ENCODE measurements around the gene COMMD10. TPM values are rescaled to one million over a fixed set of nuclear protein-coding genes. Genes with fewer than 3 reads are reported as not detected.

The COMMD10 gene
- total and polyA plus RNA-seq, 2 of the 4 experiments (the other 2 are of a cell fraction) = 12.8 to 20.4 TPM

DNA sequence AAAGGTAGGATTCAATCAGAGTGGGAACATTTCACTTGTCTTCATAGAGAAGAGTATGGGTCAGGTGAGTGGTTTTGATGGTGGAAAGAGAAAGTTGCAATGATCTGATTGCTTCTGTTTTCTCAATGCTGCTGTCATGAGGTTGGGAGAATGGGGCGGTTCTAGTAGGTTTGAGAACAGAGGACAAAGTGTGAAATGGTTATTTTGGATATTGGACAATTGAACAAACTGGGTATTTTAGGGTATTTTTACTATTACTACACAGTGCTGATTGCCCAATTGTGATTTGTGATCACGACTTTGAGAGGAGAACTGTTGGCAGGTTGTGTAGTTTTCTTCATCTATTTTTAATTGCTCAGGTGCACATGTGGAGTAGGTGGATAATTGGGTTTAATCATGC is 60.2 kb downstream of the COMMD10 start:
- no peak overlapping the region for H3K4me3 ChIP-seq (ENCODE audit: insufficient read depth, low read depth, low read length)
- BruUV-seq (replicated peaks) = no TSS peak
- POLR2A ChIA-PET (ENCODE audit: unreplicated experiment) = no interaction called here
- no peak overlapping the region for H2AK9ac ChIP-seq (replicated peaks; ENCODE audit: low read depth, low read length, poor library complexity)
- H3K18ac ChIP-seq (ENCODE audit: low read depth, low read length) = no peak overlapping the region
- H2AFZ ChIP-seq (replicated peaks; ENCODE audit: low read length, poor library complexity) = no peak overlapping the region
- no peak overlapping the region for H3K27ac ChIP-seq (ENCODE audit: insufficient read depth, low read length)
- DNase-seq (no peak), ATAC-seq (ENCODE audit: low read depth) (no peak)
- no peak overlapping the region for H4K5ac ChIP-seq (ENCODE audit: low read depth, low read length)
- H3K9me1 ChIP-seq (ENCODE audit: insufficient read depth, low read length) = no peaks in the 10 kb centered on the region
- no peak overlapping the region for H3K4ac ChIP-seq (ENCODE audit: low read depth, low read length)
- no peak overlapping the region for H2BK20ac ChIP-seq (ENCODE audit: low read depth, low read length)
- no peak overlapping the region for H3K4me2 ChIP-seq (ENCODE audit: low read depth, low read length)
- no peak overlapping the region for H3K56ac ChIP-seq (ENCODE audit: extremely low read depth, insufficient read depth, low read length)
- H4K91ac ChIP-seq (ENCODE audit: insufficient read depth, low read depth, low read length) = no peak overlapping the region
- H2BK15ac ChIP-seq (ENCODE audit: low read depth, low read length) = no peak overlapping the region
- H3K23ac ChIP-seq (ENCODE audit: low read depth, low read length) = no peak overlapping the region
- no peak overlapping the region; the same call in 1 of the 2 replicates for H2BK120ac ChIP-seq (ENCODE audit: low read depth, low read length)
- no peak overlapping the region for H4K8ac ChIP-seq (ENCODE audit: low read depth in 2 of 2, low read length in 2 of 2)
- no peaks in the 10 kb centered on the region for H3K36me3 ChIP-seq (ENCODE audit: control insufficient read depth, insufficient read depth, low read length)
- peaks cover 5% of the 10 kb centered on the region in 2 experiments; a peak in 2 of 4 replicates for H3K79me1 ChIP-seq (ENCODE audit: low read depth in 1 of 2, low read length in 2 of 2)
- 100% methylated on average over 1 of the region's 2 CpGs; no CpG with 5 or more reads in 1 of the 2 experiments for WGBS, 2 experiments (ENCODE audit: extremely low coverage in 2 of 2, insufficient read length in 1 of 2)
- no peak overlapping the region for H2AK5ac ChIP-seq (ENCODE audit: low read depth, low read length)
- TF ChIP-seq RCOR1 (IDR thresholded peaks at IDR 0.05; ENCODE audit: insufficient replicate concordance, low read length) = no peak
- TF ChIP-seq ELK1 (IDR thresholded peaks at IDR 0.05; ENCODE audit: borderline replicate concordance, low read depth, low read length) = no peak
- no peak for TF ChIP-seq RAD21 (IDR thresholded peaks at IDR 0.05; ENCODE audit: low read length)
- dilution Hi-C loops (cut with HindIII; ENCODE audit: low sequenced_read_pairs, unreplicated experiment) = no loop called here
- H3K9ac ChIP-seq (ENCODE audit: low read depth, low read length) = no peak overlapping the region
- H4K20me1 ChIP-seq (ENCODE audit: insufficient read depth, low read length) = no peaks in the 10 kb centered on the region
- H3K4me1 ChIP-seq (ENCODE audit: control insufficient read depth, insufficient read depth, low read length) = no peaks in the 10 kb centered on the region
- in situ Hi-C loops (cut with MboI; ENCODE audit: low sequenced_read_pairs) = no loop called here
- intact Hi-C loops (cut with micrococcal nuclease) = no loop called here
- H3K9me3 ChIP-seq (ENCODE audit: control insufficient read depth, insufficient read depth, low read length) = no peaks in the 10 kb centered on the region
- H3K14ac ChIP-seq (replicated peaks; ENCODE audit: low read depth, low read length) = no peak overlapping the region
- no peak overlapping the region for H2BK5ac ChIP-seq (ENCODE audit: low read depth, low read length, poor library complexity, severe bottlenecking)
- CTCF ChIA-PET = no interaction called here
- H3K27me3 ChIP-seq (ENCODE audit: control insufficient read depth, insufficient read depth, low read length) = no peaks in the 10 kb centered on the region

All from IMR-90 (cell line).